CD4-positive, alpha-beta T cell treated with Interleukin-15 for 1 hour (primary cell): ENCODE results near the gene C4orf50.

Source experiments
- DNase-seq: peaks from one replicate; pipeline ENCODE4 v3.0.0-alpha.2; 2020

The C4orf50 gene

GRCh38 chr4:5991405-5991804 is 26.8 kb downstream of the C4orf50 start:
- no peak for DNase-seq

DNA sequence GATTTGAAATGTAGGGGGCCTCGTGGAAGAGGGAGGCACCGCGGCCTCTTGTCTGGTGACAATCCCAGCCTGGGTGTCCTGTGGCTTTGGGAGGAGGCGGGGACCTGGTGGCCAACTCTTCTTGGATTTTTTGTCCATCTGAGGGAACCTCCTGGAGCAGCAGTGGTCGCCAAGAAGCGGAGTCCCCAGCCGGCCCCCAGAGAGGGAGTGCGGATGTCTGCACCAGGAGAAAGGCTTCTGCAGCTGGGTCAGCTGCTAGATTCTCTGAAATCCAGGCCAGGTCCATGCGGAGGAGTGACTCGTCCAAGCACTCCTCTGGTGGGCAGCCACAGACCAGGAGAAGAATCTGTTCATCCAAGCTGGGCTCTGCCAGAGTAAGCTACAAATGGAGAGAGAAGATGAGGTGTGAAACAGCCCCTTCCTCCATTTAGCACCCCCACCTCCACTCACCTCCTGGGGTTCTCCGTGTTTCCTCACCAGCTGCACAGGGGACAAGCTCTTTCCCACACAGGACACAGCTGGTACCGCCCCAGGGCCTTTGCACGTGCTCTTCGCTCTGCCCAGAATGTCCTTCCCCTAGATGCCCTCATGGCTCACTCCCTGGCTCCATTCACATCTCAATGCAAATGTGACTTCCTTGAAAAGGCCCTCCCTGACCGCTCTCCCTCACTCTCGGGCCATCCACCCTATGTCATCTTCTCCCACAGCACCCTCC is 27.6 kb downstream of the C4orf50 start:
- DNase-seq, result no peak

GRCh38 chr4:5989236-5990225 is 28.7 kb downstream of the C4orf50 start:
- no peak for DNase-seq

DNA sequence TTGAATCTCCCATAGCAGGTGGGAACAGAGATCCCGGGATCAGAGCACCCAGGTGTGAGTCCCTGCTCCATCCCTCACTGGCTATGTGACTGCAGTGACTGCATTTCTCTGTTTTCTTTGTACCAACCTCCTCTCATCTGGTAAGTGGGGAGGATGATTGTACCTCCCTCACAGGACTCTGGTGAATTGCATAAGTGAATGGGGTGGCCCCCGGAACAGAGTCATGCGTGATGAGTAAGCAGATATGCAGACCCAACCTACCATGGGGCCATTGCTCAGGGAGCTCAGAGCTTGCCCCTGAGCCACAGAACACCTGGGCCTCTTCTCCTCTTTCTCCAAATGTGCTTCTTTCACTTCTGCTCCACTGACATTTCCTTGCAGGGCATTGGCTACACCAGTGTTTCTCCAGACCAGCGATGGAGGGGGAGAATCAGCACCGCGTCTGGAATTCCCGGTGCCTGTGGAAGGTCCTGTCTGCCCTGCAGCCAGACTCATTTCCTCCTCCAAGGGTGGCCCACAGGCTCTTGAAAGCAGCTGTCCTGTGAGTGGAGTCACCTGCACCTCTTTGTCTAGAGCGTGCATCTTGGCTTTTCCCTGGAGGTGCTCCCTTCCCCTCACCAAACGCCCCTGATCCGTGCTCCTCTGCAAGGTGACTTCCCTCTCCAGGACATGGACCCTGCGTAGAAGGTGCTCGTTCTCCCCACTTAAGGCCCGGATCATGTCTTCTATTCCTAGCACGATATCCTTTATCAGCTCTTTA is 30.0 kb downstream of the C4orf50 start:
- no peak for DNase-seq

GRCh38 chr4:5984843-5985242 is 33.4 kb downstream of the C4orf50 start:
- DNase-seq, result no peak

- DNase-seq, result no peak
Observed at GRCh38 chr4:5982156-5982973, 35.9 kb downstream of the C4orf50 start.

DNA sequence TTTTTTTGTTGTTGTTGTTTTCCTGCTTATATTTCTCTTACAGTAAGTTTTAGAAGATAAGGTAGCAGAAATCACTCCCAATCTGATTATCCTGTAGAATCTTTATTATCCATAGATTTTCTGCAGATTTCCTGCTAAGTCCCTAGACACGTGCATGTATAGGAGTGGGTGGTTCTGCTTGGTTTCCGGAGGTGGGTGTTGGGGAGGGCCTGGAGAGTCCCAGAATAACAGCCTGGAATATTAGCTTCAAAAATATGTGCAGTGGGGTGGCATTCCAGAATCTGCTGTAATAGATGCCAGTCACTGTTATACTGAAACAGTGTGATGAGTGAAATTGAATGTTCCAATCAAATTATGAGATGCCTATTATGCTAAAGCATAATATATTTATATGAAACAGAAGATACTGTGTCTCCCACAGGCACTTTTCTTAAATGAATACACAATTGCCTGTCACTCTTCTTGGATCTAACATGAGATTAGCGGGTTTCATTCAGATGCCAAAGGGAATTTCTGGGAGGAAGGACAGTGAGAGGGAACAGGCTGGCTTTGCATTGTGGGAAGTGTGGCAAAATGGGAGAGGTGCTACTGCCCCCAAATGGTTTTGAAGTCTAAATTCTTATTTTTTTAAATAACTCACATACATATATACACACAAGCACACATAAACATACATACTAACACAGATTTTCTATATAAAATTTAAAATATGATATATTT is 37.6 kb downstream of the C4orf50 start:
- no peak for DNase-seq

DNA sequence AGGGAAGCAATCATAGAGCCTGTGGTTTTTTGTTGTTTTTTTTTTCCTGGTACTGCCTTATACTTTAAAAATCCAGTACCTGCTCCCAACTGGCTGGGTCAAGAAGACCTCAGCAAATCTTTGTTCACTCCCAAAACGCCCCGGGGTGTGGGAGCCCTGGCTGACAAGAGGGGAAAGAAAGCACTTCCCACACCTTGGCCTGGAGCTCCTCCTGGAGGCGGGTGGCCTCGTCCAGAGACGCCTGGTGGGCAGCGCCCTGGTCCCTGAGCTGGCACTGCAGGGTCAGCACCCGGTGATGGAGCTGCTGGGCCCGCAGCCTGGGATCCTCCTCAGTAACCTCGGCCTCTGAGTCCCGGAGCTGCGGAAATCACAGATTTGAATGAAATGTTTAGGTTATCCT is 38.2 kb downstream of the C4orf50 start:
- DNase-seq, result no peak

DNA sequence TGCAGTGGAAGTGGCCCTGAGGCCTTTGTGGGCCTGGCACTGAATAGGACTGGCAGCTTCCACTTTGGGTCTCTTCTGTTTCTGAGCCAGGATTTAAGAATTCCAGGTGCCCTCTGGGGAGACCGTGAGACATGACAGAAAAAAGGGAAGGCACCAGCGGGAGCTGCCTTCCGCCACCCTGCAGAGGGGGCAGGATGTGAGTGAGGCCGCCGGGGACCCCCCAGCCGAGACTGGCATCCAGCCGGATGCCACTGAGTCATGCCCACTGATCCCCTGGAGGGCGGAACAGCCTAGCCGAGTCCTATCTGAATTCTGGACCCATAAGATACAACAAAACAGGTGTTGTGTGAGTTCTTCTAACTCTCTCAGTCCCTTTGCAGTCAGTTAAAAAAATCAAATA is 41.3 kb downstream of the C4orf50 start:
- DNase-seq, result no peak

DNA sequence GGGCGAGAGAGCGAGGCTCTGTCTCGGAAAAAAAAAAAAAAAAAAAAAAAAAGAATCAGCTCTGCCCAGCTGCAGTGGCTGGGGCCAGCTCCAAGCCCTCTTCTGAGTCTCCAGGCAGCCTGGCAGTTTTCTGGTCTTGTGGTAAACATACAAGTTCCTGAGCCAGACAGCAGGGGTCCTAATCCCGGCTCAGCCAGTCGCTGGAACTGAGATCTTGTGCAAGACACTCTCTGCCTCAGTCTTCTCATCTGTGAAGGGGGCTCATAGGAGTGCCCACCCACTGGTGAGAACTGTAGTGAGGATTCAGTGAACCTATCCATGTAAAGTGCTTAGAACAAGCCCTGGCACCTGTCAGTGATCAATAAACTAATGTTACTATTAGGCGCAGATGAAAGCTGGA is 41.8 kb downstream of the C4orf50 start:
- no peak for DNase-seq

DNA sequence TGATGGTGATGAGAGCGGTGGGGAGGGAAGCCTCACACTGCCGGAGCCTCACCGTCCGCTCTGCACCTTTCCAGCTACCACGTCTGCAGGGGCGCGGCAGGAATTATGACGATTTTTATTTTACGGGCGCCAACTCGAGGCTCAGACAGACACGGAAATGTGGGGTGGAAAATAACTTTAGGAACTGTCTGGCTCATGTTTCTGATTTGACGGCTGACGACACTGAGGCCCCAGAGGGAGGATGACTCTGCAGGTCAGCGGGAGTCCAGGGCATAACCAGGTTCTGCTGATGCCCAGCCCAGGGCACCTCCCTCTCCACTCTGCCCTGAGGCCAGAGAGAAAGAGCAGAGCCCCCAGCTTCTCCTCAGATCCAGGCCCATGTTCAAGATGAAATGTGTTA is 43.9 kb downstream of the C4orf50 start:
- no peak for DNase-seq

GRCh38 chr4:5973486-5974220 is 44.6 kb downstream of the C4orf50 start:
- no peak for DNase-seq

- DNase-seq, result no peak
Observed at GRCh38 chr4:5973033-5973432, 45.2 kb downstream of the C4orf50 start.

- no peak for DNase-seq
Observed at GRCh38 chr4:5972571-5972970, 45.7 kb downstream of the C4orf50 start.

DNA sequence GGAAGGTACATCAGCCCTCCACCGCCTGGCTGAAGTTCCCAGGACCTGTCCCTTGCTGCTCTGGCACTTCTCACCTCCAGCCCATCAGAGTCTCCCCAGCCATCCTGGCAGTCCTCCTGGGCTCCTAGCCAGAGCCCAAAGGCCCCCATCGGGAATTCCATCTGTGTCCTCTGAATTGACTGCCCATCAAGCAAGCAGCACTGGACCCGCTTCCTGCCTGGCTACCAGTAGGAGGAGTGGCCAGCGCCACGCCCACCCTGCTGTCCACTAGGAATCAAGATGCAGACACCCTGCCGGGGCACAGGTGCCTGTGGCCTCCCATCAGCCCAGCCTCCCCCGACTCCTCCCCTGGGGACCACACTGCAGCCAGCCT is 47.2 kb downstream of the C4orf50 start:
- no peak for DNase-seq

DNA sequence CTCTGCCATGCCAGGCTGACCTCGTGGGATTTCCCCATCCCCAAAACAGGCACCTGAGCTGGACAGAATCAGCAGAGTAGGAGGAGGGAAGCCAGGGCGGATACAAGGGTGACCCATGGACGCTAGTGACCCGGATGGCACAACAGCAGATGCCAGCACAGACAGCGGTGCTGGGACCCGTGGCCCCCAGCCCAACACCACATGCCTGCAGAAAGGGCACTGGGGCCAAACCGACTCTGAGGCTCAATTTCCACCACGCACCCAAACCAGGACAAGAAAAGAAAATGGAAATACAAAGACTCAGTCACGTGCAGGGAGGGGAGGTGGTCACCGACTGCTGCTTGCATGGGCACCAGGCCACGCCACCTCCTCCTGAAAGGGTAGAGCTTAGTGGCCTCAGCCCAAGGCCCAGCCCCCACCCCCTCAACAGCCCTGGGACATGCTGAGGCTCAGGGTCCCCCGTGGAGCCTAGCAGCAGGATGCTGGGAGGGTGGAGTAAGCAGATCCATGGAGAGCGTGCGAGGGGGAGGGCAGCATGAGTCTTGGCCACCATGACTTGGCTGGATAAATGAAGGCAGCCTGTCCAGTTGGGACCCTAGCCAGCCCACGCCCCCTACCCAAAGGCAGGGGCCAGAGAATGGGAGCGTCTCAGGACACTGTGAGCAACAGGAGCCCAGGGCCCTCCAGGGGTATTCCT is 47.7 kb downstream of the C4orf50 start:
- no peak for DNase-seq

- no peak for DNase-seq
Observed at GRCh38 chr4:5969777-5970176, 48.5 kb downstream of the C4orf50 start.

DNA sequence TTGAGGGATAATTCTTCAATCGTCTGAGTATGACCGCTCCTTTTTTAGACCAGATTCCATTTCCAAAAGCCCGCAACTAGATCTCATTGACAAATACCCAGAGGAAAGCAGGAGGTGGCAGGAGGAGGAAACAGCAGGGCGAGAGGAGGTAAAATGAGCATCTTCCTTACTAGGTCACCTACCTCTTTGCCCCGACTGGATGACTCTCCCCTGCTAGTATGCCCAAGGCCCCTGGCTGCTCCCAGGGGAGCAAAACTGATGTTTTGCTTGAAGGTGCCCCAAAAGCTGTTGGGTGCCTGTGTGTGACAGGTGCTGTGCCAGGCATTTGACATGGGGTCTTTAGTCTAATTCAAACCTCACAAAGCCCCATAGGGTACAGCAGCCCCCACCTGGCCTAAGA is 48.9 kb downstream of the C4orf50 start:
- DNase-seq, result no peak

DNA sequence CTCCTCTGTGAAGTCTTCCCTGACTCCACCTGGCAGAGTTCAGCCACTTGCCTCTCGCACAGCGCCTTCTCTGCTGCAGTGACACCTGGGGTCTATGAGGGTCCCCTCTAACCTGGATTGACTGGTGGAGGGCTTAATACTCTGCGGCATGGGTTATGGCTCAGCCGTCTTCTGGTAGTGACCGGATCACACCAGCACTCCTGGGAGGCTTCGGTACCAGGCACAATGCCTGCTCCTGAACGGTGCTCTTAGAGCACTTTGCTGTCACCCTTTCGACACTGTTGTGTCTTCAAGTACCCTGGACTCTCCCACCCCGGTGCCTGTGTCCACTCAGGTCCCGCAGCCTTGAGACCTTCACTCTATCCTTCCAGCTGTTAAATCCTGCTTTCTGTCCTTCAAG is 50.0 kb downstream of the C4orf50 start:
- DNase-seq, result no peak

DNA sequence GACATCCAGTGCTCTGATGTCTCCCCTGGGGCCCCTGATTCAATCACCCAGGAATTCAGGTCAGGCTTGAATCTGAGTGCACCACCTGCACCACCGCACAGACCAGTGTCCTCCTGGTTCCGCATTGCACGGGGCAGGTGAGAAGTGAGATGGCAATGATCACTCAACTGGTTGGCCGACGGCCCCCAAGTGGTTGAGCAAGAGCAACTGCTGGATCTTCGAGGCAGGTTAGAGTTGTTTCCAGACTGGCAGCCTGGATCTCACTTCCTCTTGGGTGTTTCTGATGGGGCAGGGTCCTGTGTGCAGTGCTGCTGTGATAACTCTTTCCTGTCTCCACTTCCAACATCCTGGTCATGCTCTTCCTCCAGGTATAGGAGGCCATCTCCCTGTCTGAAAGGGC is 50.4 kb downstream of the C4orf50 start:
- no peak for DNase-seq

GRCh38 chr4:5965225-5965624 is 53.0 kb downstream of the C4orf50 start:
- DNase-seq, result no peak
